GM10847 (cell line): ENCODE measurements around the gene SEC16A.

Source experiments
- POLR2A ChIP-seq: IDR thresholded peaks from 2 replicates; pipeline ENCODE4 v1.6.1; 2011; ENCODE audit not compliant: insufficient read length; ENCODE audit errors: extremely low read depth

The SEC16A gene

GRCh38 chr9:136472640-136473353 lies 10.0 kb downstream of the SEC16A start:
- TF ChIP-seq POLR2A = no peak

- TF ChIP-seq POLR2A = no peak
These were observed 10.9 kb downstream of the SEC16A start for GRCh38 chr9:136471802-136472487.

- no peak for TF ChIP-seq POLR2A
These were observed 11.9 kb downstream of the SEC16A start for GRCh38 chr9:136470792-136471469.

GRCh38 chr9:136470356-136470755 lies 12.5 kb downstream of the SEC16A start:
- no peak for TF ChIP-seq POLR2A

GRCh38 chr9:136467766-136468165 lies 15.1 kb downstream of the SEC16A start:
- TF ChIP-seq POLR2A = no peak

GRCh38 chr9:136466155-136466541 lies 16.7 kb downstream of the SEC16A start:
- TF ChIP-seq POLR2A = no peak

- no peak for TF ChIP-seq POLR2A
These were observed 17.2 kb downstream of the SEC16A start for GRCh38 chr9:136465500-136466154.

- no peak for TF ChIP-seq POLR2A
These were observed 18.6 kb downstream of the SEC16A start for GRCh38 chr9:136464241-136464640.

- TF ChIP-seq POLR2A = no peak
These were observed 19.3 kb downstream of the SEC16A start for GRCh38 chr9:136463578-136463977.

- no peak for TF ChIP-seq POLR2A
These were observed 20.2 kb downstream of the SEC16A start for GRCh38 chr9:136462664-136463063.

- TF ChIP-seq POLR2A = no peak
These were observed 22.0 kb downstream of the SEC16A start for GRCh38 chr9:136460772-136461325.

- no peak for TF ChIP-seq POLR2A
These were observed 23.4 kb downstream of the SEC16A start for GRCh38 chr9:136459425-136459824.

GRCh38 chr9:136457326-136457725 lies 25.5 kb downstream of the SEC16A start:
- no peak for TF ChIP-seq POLR2A

GRCh38 chr9:136456258-136456657 lies 26.6 kb downstream of the SEC16A start:
- no peak for TF ChIP-seq POLR2A
